GM23248 (cell line): ENCODE results near the gene IRF9. TPM values are rescaled to one million over a fixed set of nuclear protein-coding genes. Genes with fewer than 3 reads are reported as not detected.

Experiments used
- DNase-seq: peaks from one replicate; pipeline ENCODE4 v3.0.0-alpha.2; 2015
- H2AFZ ChIP-seq: fragments of 200-600 bp; sonication (generic); 2 replicates; pipeline ENCODE4 v1.6.1; 2016; ENCODE audit warnings: antibody characterized with exemption
- H3F3A ChIP-seq: fragments of 200-600 bp; sonication (generic); 2 replicates; pipeline ENCODE4 v1.6.1; 2016; ENCODE audit warnings: mild to moderate bottlenecking, antibody characterized with exemption, mixed run types; ENCODE audit not compliant: insufficient read depth
- H3K27ac ChIP-seq: fragments of 200-600 bp; sonication (generic); 2 replicates; pipeline ENCODE4 v1.5.1; 2016; ENCODE audit warnings: mild to moderate bottlenecking
- H3K27me3 ChIP-seq: fragments of 200-600 bp; sonication (generic); replicated peaks from 2 replicates; pipeline ENCODE4 v1.6.1; 2016; ENCODE audit warnings: mild to moderate bottlenecking; ENCODE audit not compliant: insufficient read depth
- H3K36me3 ChIP-seq: fragments of 200-600 bp; sonication (generic); 2 replicates; pipeline ENCODE4 v1.6.1; 2016; ENCODE audit warnings: low read depth, mild to moderate bottlenecking
- H3K4me1 ChIP-seq: fragments of 200-600 bp; sonication (generic); 2 replicates; pipeline ENCODE4 v1.6.1; 2016; ENCODE audit warnings: mild to moderate bottlenecking; ENCODE audit not compliant: insufficient read depth
- H3K4me2 ChIP-seq: fragments of 200-600 bp; sonication (generic); one replicate; pipeline ENCODE4 v1.6.1; 2016; ENCODE audit warnings: mild to moderate bottlenecking; ENCODE audit not compliant: unreplicated experiment
- H3K4me3 ChIP-seq: fragments of 200-600 bp; sonication (generic); 2 replicates; pipeline ENCODE4 v1.5.1; 2016; ENCODE audit warnings: mild to moderate bottlenecking
- H3K79me2 ChIP-seq: fragments of 200-600 bp; sonication (generic); 2 replicates; pipeline ENCODE4 v1.6.1; 2016; ENCODE audit warnings: mild to moderate bottlenecking; ENCODE audit not compliant: insufficient read depth
- H3K9ac ChIP-seq: fragments of 200-600 bp; sonication (generic); 2 replicates; pipeline ENCODE4 v1.6.1; 2016; ENCODE audit warnings: mild to moderate bottlenecking
- H3K9me2 ChIP-seq: fragments of 200-600 bp; sonication (generic); 2 replicates; pipeline ENCODE4 v1.6.1; 2016; ENCODE audit warnings: mixed run types, mild to moderate bottlenecking, moderate library complexity; ENCODE audit not compliant: insufficient read depth
- H3K9me3 ChIP-seq: fragments of 200-600 bp; sonication (generic); one replicate; pipeline ENCODE4 v1.6.1; 2017; ENCODE audit warnings: low read depth
- H4K20me1 ChIP-seq: fragments of 200-600 bp; sonication (generic); 2 replicates; pipeline ENCODE4 v1.6.0; 2016; ENCODE audit not compliant: insufficient read depth
- EZH2 ChIP-seq: fragments of 200-600 bp; sonication (generic); IDR thresholded peaks from 2 replicates; pipeline ENCODE4 v1.6.1; 2018; ENCODE audit warnings: antibody characterized with exemption, mild to moderate bottlenecking; ENCODE audit not compliant: insufficient read depth, poor library complexity, severe bottlenecking
- EZH2phosphoT487 ChIP-seq: fragments of 200-600 bp; sonication (generic); IDR thresholded peaks from 2 replicates; pipeline ENCODE4 v1.6.1; 2018; ENCODE audit warnings: antibody characterized with exemption, moderate library complexity, mild to moderate bottlenecking, low read depth; ENCODE audit not compliant: insufficient read depth
- WGBS, 2 experiments: methylation state at CpG; one replicate each; pipeline ENCODE4 v1.1.6; 2015 to 2017; ENCODE audit warnings: low lambda C conversion rate in 2 of 2, low coverage in 1 of 2; ENCODE audit errors: missing lambda C conversion rate in 2 of 2; 5-methylcytosine and 5-hydroxymethylcytosine counted together
- in situ Hi-C: fragments of 300-500 bp; cut with MboI; formaldehyde crosslinking; loops from 2 replicates; pipeline ENCODE4 v1.15.0; 2020
- polyA plus RNA-seq: library from polyadenylated mRNA; unstranded; fragments of >200 nt; fragmentation: Nextera tagmentation; extraction: Ambion mirVana; gene quantifications from 2 replicates; pipeline ENCODE4 v1.2.1, GENCODE V29; 2016
- total RNA-seq: library from RNA; depleted of rRNA; stranded (reverse); fragments of >200 nt; shearing (Covaris generic); gene quantifications from 2 replicates; pipeline ENCODE4 v1.2.3, GENCODE V29; 2014

IRF9 gene
- total and polyA plus RNA-seq, 2 experiments from 2014 or later: 56.7 to 87.1 TPM

DNA sequence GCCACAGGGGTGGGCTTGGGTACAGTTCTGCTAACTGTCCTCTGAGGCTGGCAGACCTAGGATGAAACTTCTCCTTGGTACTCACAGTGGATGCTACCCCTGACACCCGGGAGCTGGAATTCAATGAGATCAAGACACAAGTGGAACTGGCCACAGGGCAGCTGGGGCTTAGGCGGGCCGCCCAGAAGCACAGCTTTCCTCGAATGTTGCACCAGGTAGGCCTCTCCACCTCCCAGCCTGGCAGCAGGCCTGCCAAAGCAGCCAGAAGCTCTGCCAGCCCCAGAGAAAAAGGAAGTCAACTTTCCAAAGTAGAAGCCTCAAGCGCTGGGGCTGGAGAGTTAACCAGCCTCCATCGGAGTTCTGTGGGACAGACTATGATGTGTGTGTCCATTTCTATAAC, 43.9 kb upstream of the IRF9 start:
- no peaks in the 10 kb centered on the region for H3K9me2 ChIP-seq
- no peak for DNase-seq
- WGBS, 2 experiments: 85 to 89% methylated on average over 6 of the region's 6 CpGs
- H3K4me2 ChIP-seq: no peak overlapping the region
- no peak overlapping the region for H3K9ac ChIP-seq
- H3K36me3 ChIP-seq: peaks cover 9% of the 10 kb centered on the region; the same call in 1 of the 2 replicates
- H4K20me1 ChIP-seq: no peaks in the 10 kb centered on the region
- TF ChIP-seq EZH2phosphoT487: no peak
- no peaks in the 10 kb centered on the region for H3K9me3 ChIP-seq
- no peak overlapping the region for H2AFZ ChIP-seq
- no peak overlapping the region for H3K4me3 ChIP-seq
- peaks cover 16% of the 10 kb centered on the region; the same call in 1 of the 2 replicates for H3K79me2 ChIP-seq
- H3K27me3 ChIP-seq: no peaks in the 10 kb centered on the region
- peaks cover 5% of the 10 kb centered on the region for H3F3A ChIP-seq
- in situ Hi-C loops: no loop called here
- H3K27ac ChIP-seq: no peak overlapping the region
- peaks cover 12% of the 10 kb centered on the region for H3K4me1 ChIP-seq

DNA sequence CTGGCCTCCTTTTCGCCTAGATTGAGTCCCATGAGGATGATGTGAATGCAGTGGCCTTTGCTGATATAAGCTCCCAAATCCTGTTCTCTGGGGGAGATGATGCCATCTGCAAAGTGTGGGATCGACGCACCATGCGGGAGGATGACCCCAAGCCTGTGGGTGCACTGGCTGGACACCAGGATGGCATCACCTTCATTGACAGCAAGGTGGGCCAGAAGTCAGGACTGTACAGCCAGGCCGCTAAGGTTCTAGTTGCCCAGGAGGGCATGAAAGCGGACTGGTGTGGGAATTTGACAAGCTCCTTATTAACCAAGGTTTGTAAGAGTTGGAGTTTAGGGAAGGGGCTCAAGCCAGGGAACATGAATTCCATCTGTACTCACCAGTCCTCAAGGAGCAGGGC, 41.4 kb upstream of the IRF9 start:
- in situ Hi-C loops: no loop called here
- H2AFZ ChIP-seq: no peak overlapping the region
- H3K4me1 ChIP-seq: peaks cover 12% of the 10 kb centered on the region
- H3K27me3 ChIP-seq: no peaks in the 10 kb centered on the region
- no peaks in the 10 kb centered on the region for H3K9me3 ChIP-seq
- no peak overlapping the region for H3K27ac ChIP-seq
- H3K9ac ChIP-seq: no peak overlapping the region
- WGBS, 2 experiments: 100% methylated on average over 6 of the region's 6 CpGs
- H3K9me2 ChIP-seq: no peaks in the 10 kb centered on the region
- peaks cover 16% of the 10 kb centered on the region; the same call in 1 of the 2 replicates for H3K79me2 ChIP-seq
- no peak for TF ChIP-seq EZH2
- TF ChIP-seq EZH2phosphoT487: no peak
- no peak overlapping the region for H3K4me3 ChIP-seq
- H3K36me3 ChIP-seq: peaks cover 9% of the 10 kb centered on the region; the same call in 1 of the 2 replicates
- H4K20me1 ChIP-seq: no peaks in the 10 kb centered on the region
- H3K4me2 ChIP-seq: no peak overlapping the region
- no peak for DNase-seq
- no peaks in the 10 kb centered on the region for H3F3A ChIP-seq

DNA sequence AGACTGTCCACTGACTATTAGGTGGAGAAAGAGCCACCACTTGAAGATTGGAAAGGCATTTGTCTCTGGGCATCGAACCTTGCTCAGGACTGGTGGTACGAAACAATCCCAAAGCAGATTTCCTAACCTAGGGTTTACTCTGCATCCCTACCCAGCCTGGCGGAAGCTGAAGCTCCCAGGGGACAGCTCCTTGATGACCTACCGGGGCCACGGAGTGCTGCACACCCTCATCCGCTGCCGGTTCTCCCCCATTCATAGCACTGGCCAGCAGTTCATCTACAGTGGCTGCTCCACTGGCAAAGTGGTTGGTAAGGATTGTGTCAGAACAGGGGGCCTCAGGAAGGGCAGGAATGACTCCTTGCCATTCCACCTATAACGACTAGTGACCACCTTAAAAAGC, 39.9 kb upstream of the IRF9 start:
- Histone ChIP-seq H3K27me3 (no peaks in the 10 kb centered on the region), H3K4me2 (no peak overlapping the region)

DNA sequence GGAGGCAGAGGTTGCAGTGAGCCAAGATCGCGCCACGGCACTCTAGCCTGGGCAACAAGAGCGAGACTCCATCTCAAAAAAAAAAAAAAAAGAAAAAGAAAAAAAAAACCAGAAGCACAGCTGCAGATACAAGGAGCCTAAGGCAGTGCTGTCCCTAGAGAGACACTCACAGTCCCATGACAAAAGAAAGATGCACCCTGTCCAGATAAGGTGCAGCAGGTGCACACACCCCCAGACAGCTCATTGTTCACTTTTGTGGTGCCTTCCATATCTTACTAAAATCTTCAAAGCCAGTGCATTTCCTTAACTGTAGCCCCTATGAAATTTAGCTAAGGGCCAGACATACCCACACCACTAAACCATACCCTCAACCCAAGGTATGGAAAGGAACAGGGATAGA, 38.6 kb upstream of the IRF9 start:
- 89 to 92% methylated on average over 4 of the region's 4 CpGs for WGBS, 2 experiments
- Histone ChIP-seq H3K9me2 (no peaks in the 10 kb centered on the region), H3K27ac (no peak overlapping the region), H3K4me2 (no peak overlapping the region), H3K4me1 (no peaks in the 10 kb centered on the region), H3K79me2 (no peaks in the 10 kb centered on the region), H3K4me3 (no peak overlapping the region), H2AFZ (no peak overlapping the region), H3K27me3 (no peaks in the 10 kb centered on the region), H3K9me3 (no peaks in the 10 kb centered on the region), H4K20me1 (no peaks in the 10 kb centered on the region), H3K9ac (no peak overlapping the region), H3F3A (no peaks in the 10 kb centered on the region), H3K36me3 (peaks cover 9% of the 10 kb centered on the region; the same call in 1 of the 2 replicates)
- in situ Hi-C loops: no loop called here
- TF ChIP-seq EZH2phosphoT487 (no peak), EZH2 (no peak)
- DNase-seq: no peak

More for the DNA sequence above, 39.9 kb upstream of the IRF9 start:
- TF ChIP-seq EZH2phosphoT487: no peak
- TF ChIP-seq EZH2: no peak
- WGBS, 2 experiments: 95 to 99% methylated on average over 8 of the region's 8 CpGs
- Histone ChIP-seq H3K4me3 (no peak overlapping the region), H3K79me2 (peaks cover 5% of the 10 kb centered on the region; the same call in 1 of the 2 replicates), H3K9me3 (no peaks in the 10 kb centered on the region), H4K20me1 (no peaks in the 10 kb centered on the region), H3K36me3 (peaks cover 9% of the 10 kb centered on the region; the same call in 1 of the 2 replicates), H3K9ac (no peak overlapping the region), H3K27ac (no peak overlapping the region), H3K9me2 (no peaks in the 10 kb centered on the region), H3F3A (no peaks in the 10 kb centered on the region), H2AFZ (no peak overlapping the region), H3K4me1 (peaks cover 3% of the 10 kb centered on the region; the same call in 1 of the 2 replicates)
- in situ Hi-C loops: no loop called here
- no peak for DNase-seq

DNA sequence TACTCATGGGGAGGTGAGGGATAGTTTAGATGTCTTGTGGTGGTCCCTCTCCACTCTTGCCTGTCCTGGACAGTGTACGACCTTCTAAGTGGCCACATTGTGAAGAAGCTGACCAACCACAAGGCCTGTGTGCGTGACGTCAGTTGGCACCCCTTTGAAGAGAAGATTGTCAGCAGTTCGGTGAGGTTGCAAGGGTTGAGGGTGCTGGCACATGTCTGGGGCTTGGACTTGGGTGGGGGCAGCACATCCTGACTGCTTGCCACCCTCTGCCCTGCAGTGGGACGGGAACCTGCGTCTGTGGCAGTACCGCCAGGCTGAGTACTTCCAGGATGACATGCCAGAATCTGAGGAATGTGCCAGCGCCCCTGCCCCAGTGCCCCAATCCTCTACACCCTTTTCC, 38.2 kb upstream of the IRF9 start:
- Histone ChIP-seq H3K4me1 (no peaks in the 10 kb centered on the region), H3K9me3 (no peaks in the 10 kb centered on the region), H3K79me2 (no peaks in the 10 kb centered on the region), H3K36me3 (peaks cover 9% of the 10 kb centered on the region; the same call in 1 of the 2 replicates), H3K4me3 (no peak overlapping the region), H4K20me1 (no peaks in the 10 kb centered on the region), H3K9me2 (no peaks in the 10 kb centered on the region), H2AFZ (no peak overlapping the region), H3K4me2 (no peak overlapping the region), H3F3A (no peaks in the 10 kb centered on the region), H3K27ac (no peak overlapping the region), H3K9ac (no peak overlapping the region), H3K27me3 (no peaks in the 10 kb centered on the region)
- DNase-seq: no peak
- no peak for TF ChIP-seq EZH2phosphoT487
- no peak for TF ChIP-seq EZH2
- in situ Hi-C loops: no loop called here
- WGBS, 2 experiments: 76 to 87% methylated on average over 8 of the region's 8 CpGs
